Tibial artery (tissue), 4 donors: ENCODE measurements around the gene CEMP1.

Source experiments
- DNase-seq, 2 donors: peaks; one replicate each; pipeline ENCODE4 v3.0.0-alpha.2; 2019
- H3K27ac ChIP-seq, 2 donors: fragments of 200-600 bp; sonication (generic) in 1 of 2; 1 replicate in 1 of 2; 2 replicates in 1 of 2; pipeline ENCODE4 v1.5.1; 2018 to 2019; ENCODE audit warnings: mild to moderate bottlenecking in 1 of 2
- H3K27me3 ChIP-seq, 2 donors: fragments of 200-600 bp; sonication (generic) in 1 of 2; one replicate each; pipeline versions ENCODE4 v1.5.1 to v1.6.0; 2016 to 2019
- H3K36me3 ChIP-seq, 3 donors: fragments of 200-600 bp; sonication (generic) in 2 of 3; one replicate each; pipeline ENCODE4 v1.5.1; 2016 to 2019; ENCODE audit warnings: mild to moderate bottlenecking in 2 of 3
- H3K4me1 ChIP-seq, 4 donors: fragments of 200-600 bp; sonication (generic) in 2 of 4; 1 replicate in 3 of 4; 2 replicates in 1 of 4; pipeline ENCODE4 v1.5.1; 2016 to 2019
- H3K4me3 ChIP-seq, 2 donors: fragments of 200-600 bp; sonication (generic) in 1 of 2; 1 replicate in 1 of 2; 2 replicates in 1 of 2; pipeline ENCODE4 v1.5.1; 2018 to 2019; ENCODE audit warnings: mild to moderate bottlenecking in 2 of 2
- H3K9me3 ChIP-seq, 3 donors: fragments of 200-600 bp; sonication (generic) in 1 of 3; one replicate each; pipeline ENCODE4 v1.5.1; 2016 to 2019
- CTCF ChIP-seq, 2 experiments: fragments of 200-600 bp in 1 of 2; fragments of 450-650 bp in 1 of 2; IDR thresholded peaks; one replicate each; pipeline ENCODE4 v1.5.1; 2017 to 2019; ENCODE audit warnings: antibody characterized with exemption in 2 of 2, mild to moderate bottlenecking in 1 of 2, moderate library complexity in 1 of 2
- intact Hi-C: fragments of 100-400 bp; cut with DNase I; formaldehyde crosslinking; loops from one replicate; pipeline ENCODE4 v1.15.0; 2023; ENCODE audit warnings: low total_unique reads

Gene CEMP1

GRCh38 chr16:2497116-2497630, 34.0 kb downstream of the CEMP1 start:
- Histone ChIP-seq H3K4me3 (no peak overlapping the region), H3K27me3 (no peaks in the 10 kb centered on the region), H3K9me3 (no peaks in the 10 kb centered on the region), H3K4me1 (peaks cover 0 to 59% (median 19%) of the 10 kb centered on the region in 4 donors), H3K36me3 (peaks cover 0 to 22% (median 4%) of the 10 kb centered on the region in 3 donors), H3K27ac (no peak overlapping the region)
- no peak for DNase-seq
- intact Hi-C loops: no loop called here
- TF ChIP-seq CTCF (IDR thresholded peaks at IDR 0.05): no peak

- peaks cover 0 to 52% (median 15%) of the 10 kb centered on the region in 4 donors for H3K4me1 ChIP-seq
These were observed 34.7 kb downstream of the CEMP1 start for GRCh38 chr16:2496223-2497115.

GRCh38 chr16:2495041-2495440, 36.2 kb downstream of the CEMP1 start:
- no peak for DNase-seq
- Histone ChIP-seq H3K4me1 (peaks cover 0 to 40% (median 11%) of the 10 kb centered on the region in 4 donors), H3K27me3 (no peaks in the 10 kb centered on the region), H3K36me3 (peaks cover 0 to 22% (median 4%) of the 10 kb centered on the region in 3 donors), H3K27ac (no peak overlapping the region), H3K4me3 (no peak overlapping the region), H3K9me3 (no peaks in the 10 kb centered on the region)
- intact Hi-C loops: no loop called here
- no peak for TF ChIP-seq CTCF (IDR thresholded peaks at IDR 0.05)

More at GRCh38 chr16:2496223-2497115, 34.7 kb downstream of the CEMP1 start:
- TF ChIP-seq CTCF (IDR thresholded peaks at IDR 0.05): no peak
- Histone ChIP-seq H3K9me3 (no peaks in the 10 kb centered on the region), H3K36me3 (peaks cover 0 to 22% (median 4%) of the 10 kb centered on the region in 3 donors), H3K4me3 (no peak overlapping the region), H3K27me3 (no peaks in the 10 kb centered on the region), H3K27ac (no peak overlapping the region)
- intact Hi-C loops: no loop called here
- DNase-seq: no peak

GRCh38 chr16:2494616-2495015, 36.6 kb downstream of the CEMP1 start:
- no peak overlapping the region for H3K4me3 ChIP-seq
- H3K36me3 ChIP-seq: peaks cover 0 to 22% (median 4%) of the 10 kb centered on the region in 3 donors
- H3K27ac ChIP-seq: no peak overlapping the region
- DNase-seq: no peak
- H3K9me3 ChIP-seq: no peaks in the 10 kb centered on the region
- TF ChIP-seq CTCF (IDR thresholded peaks at IDR 0.05): no peak
- no peaks in the 10 kb centered on the region for H3K27me3 ChIP-seq
- H3K4me1 ChIP-seq: peaks cover 0 to 35% (median 11%) of the 10 kb centered on the region in 4 donors
- intact Hi-C loops: no loop called here

GRCh38 chr16:2493605-2494004, 37.6 kb downstream of the CEMP1 start:
- H3K36me3 ChIP-seq: peaks cover 0 to 20% (median 4%) of the 10 kb centered on the region in 3 donors
- no peak for DNase-seq
- H3K9me3 ChIP-seq: no peaks in the 10 kb centered on the region
- intact Hi-C loops: no loop called here
- no peak overlapping the region for H3K27ac ChIP-seq
- H3K27me3 ChIP-seq: no peaks in the 10 kb centered on the region
- H3K4me3 ChIP-seq: no peak overlapping the region
- H3K4me1 ChIP-seq: peaks cover 0 to 25% (median 11%) of the 10 kb centered on the region in 4 donors
- no peak for TF ChIP-seq CTCF (IDR thresholded peaks at IDR 0.05)
